Neural cell (in vitro differentiated cells): ENCODE measurements around the gene RAD51B. TPM values are rescaled to one million over a fixed set of nuclear protein-coding genes. Genes with fewer than 3 reads are reported as not detected.

Experiments used
- H2AFZ ChIP-seq: fragments of 200-600, 300-800 bp; sonication (generic), shearing (Covaris generic); 2 replicates; pipeline ENCODE4 v1.6.0; 2014; ENCODE audit warnings: low read depth, mild to moderate bottlenecking, antibody characterized with exemption, low read length, moderate library complexity
- H3F3A ChIP-seq: fragments of 200-600 bp; shearing (Covaris generic); 2 replicates; pipeline ENCODE4 v1.6.1; 2016; ENCODE audit warnings: mild to moderate bottlenecking, moderate library complexity, mixed read lengths, antibody characterized with exemption, low read length; ENCODE audit not compliant: insufficient read depth, poor library complexity, severe bottlenecking
- H3K27ac ChIP-seq: fragments of 200-600, 300-800 bp; sonication (generic), shearing (Covaris generic); 2 replicates; pipeline ENCODE4 v1.5.1; 2014; ENCODE audit warnings: mild to moderate bottlenecking, low read length, moderate library complexity
- H3K27me3 ChIP-seq: fragments of 300-800, 200-600 bp; sonication (generic), shearing (Covaris generic); 2 replicates; pipeline ENCODE4 v1.6.0; 2014; ENCODE audit warnings: mild to moderate bottlenecking, low read depth, low read length, moderate library complexity; ENCODE audit not compliant: insufficient read depth
- H3K36me3 ChIP-seq: fragments of 300-800, 200-600 bp; sonication (generic), shearing (Covaris generic); 2 replicates; pipeline ENCODE4 v1.5.1; 2014; ENCODE audit warnings: mild to moderate bottlenecking, antibody characterized with exemption, low read length, moderate library complexity; ENCODE audit not compliant: insufficient read depth
- H3K4me2 ChIP-seq: fragments of 300-800, 200-600 bp; sonication (generic), shearing (Covaris generic); 2 replicates; pipeline ENCODE4 v1.6.0; 2014; ENCODE audit warnings: mild to moderate bottlenecking, low read length
- H3K4me3 ChIP-seq: fragments of 300-800, 200-600 bp; sonication (generic), shearing (Covaris generic); 2 replicates; pipeline ENCODE4 v1.5.1; 2014; ENCODE audit warnings: mild to moderate bottlenecking, low read length, moderate library complexity
- H3K79me2 ChIP-seq: fragments of 200-600 bp; shearing (Covaris generic); replicated peaks from 2 replicates; pipeline ENCODE4 v1.6.0; 2014; ENCODE audit warnings: mild to moderate bottlenecking, low read length, moderate library complexity; ENCODE audit not compliant: insufficient read depth
- H3K9ac ChIP-seq: fragments of 300-800, 200-600 bp; sonication (generic), shearing (Covaris generic); 2 replicates; pipeline ENCODE4 v1.6.1; 2016; ENCODE audit warnings: mild to moderate bottlenecking, low read length, mixed read lengths
- H3K9me2 ChIP-seq: fragments of 200-600 bp; shearing (Covaris generic); 2 replicates; pipeline ENCODE4 v1.6.1; 2016; ENCODE audit warnings: mild to moderate bottlenecking, low read length, mixed read lengths; ENCODE audit not compliant: insufficient read depth
- H3K9me3 ChIP-seq: fragments of 200-600, 300-800 bp; sonication (generic), shearing (Covaris generic); 2 replicates; pipeline ENCODE4 v1.6.1; 2016; ENCODE audit warnings: mild to moderate bottlenecking, mixed run types, low read length, moderate library complexity, mixed read lengths
- H4K20me1 ChIP-seq: fragments of 200-600 bp; shearing (Covaris generic); 2 replicates; pipeline ENCODE4 v1.6.1; 2016; ENCODE audit warnings: mild to moderate bottlenecking, mixed run types; ENCODE audit not compliant: insufficient read depth
- CTCF ChIP-seq: fragments of 450-650 bp; IDR thresholded peaks from 2 replicates; pipeline ENCODE4 v1.5.1; 2014; ENCODE audit warnings: antibody characterized with exemption, mild to moderate bottlenecking, moderate library complexity; ENCODE audit not compliant: poor library complexity, severe bottlenecking
- EP300 ChIP-seq: fragments of 450-650 bp; conservative IDR thresholded peaks from 2 replicates; pipeline ENCODE4 v1.6.1; 2014; ENCODE audit warnings: antibody characterized with exemption, mild to moderate bottlenecking, moderate library complexity; ENCODE audit not compliant: poor library complexity, severe bottlenecking
- EZH2 ChIP-seq: fragments of 200-600, 300-800 bp; shearing (Covaris generic), sonication (generic); IDR thresholded peaks from 2 replicates; pipeline ENCODE4 v1.6.1; 2014; ENCODE audit warnings: antibody characterized with exemption, low read length, borderline replicate concordance, mild to moderate bottlenecking; ENCODE audit not compliant: insufficient read depth, poor library complexity, severe bottlenecking
- MXI1 ChIP-seq: fragments of 450-650 bp; conservative IDR thresholded peaks from 2 replicates; pipeline ENCODE4 v1.6.1; 2014; ENCODE audit warnings: antibody characterized with exemption, mild to moderate bottlenecking; ENCODE audit not compliant: poor library complexity, severe bottlenecking
- POLR2AphosphoS5 ChIP-seq: IDR thresholded peaks from 2 replicates; pipeline ENCODE4 v1.6.1; 2012
- RAD21 ChIP-seq: fragments of 450-650 bp; conservative IDR thresholded peaks from 2 replicates; pipeline ENCODE4 v1.6.1; 2014; ENCODE audit warnings: antibody characterized with exemption, mild to moderate bottlenecking, moderate library complexity
- REST ChIP-seq: IDR thresholded peaks from 2 replicates; pipeline ENCODE4 v1.6.1; 2012; ENCODE audit warnings: borderline replicate concordance
- SMC3 ChIP-seq: fragments of 450-650 bp; conservative IDR thresholded peaks from 2 replicates; pipeline ENCODE4 v1.6.1; 2014; ENCODE audit warnings: antibody characterized with exemption, mild to moderate bottlenecking, moderate library complexity; ENCODE audit not compliant: poor library complexity
- TAF1 ChIP-seq: IDR thresholded peaks from 2 replicates; pipeline ENCODE4 v1.6.1; 2012; ENCODE audit warnings: low read depth
- polyA plus RNA-seq: library from polyadenylated mRNA; depleted of rRNA; stranded (reverse); fragments of >200 nt; gene quantifications from 2 replicates; pipeline ENCODE4 v1.2.3, GENCODE V29; 2014

The RAD51B gene
- polyA plus RNA-seq, 1 donor from 2014 or later = 3.1 TPM

GRCh38 chr14:68246074-68246785 is 426.7 kb downstream of the RAD51B start:
- Histone ChIP-seq H3K27ac (no peak overlapping the region), H3K9me2 (no peaks in the 10 kb centered on the region), H3K79me2 (no peaks in the 10 kb centered on the region), H3K27me3 (no peaks in the 10 kb centered on the region), H3K9ac (no peak overlapping the region), H3K4me3 (no peak overlapping the region), H3K4me2 (no peak overlapping the region), H4K20me1 (no peaks in the 10 kb centered on the region), H3K36me3 (no peaks in the 10 kb centered on the region), H2AFZ (no peak overlapping the region), H3K9me3 (no peaks in the 10 kb centered on the region), H3F3A (no peaks in the 10 kb centered on the region)
- no peak for TF ChIP-seq POLR2AphosphoS5
- TF ChIP-seq EP300 = no peak
- no peak for TF ChIP-seq TAF1
- no peak for TF ChIP-seq CTCF
- TF ChIP-seq MXI1 = no peak

GRCh38 chr14:68246786-68247105 is 427.2 kb downstream of the RAD51B start:
- H4K20me1 ChIP-seq = no peaks in the 10 kb centered on the region
- no peaks in the 10 kb centered on the region for H3K27me3 ChIP-seq
- H3K79me2 ChIP-seq = no peaks in the 10 kb centered on the region
- no peak overlapping the region for H3K4me3 ChIP-seq
- H3K9me3 ChIP-seq = no peaks in the 10 kb centered on the region
- no peak overlapping the region for H3K9ac ChIP-seq
- no peaks in the 10 kb centered on the region for H3K36me3 ChIP-seq
- H3K9me2 ChIP-seq = no peaks in the 10 kb centered on the region
- no peak for TF ChIP-seq EZH2
- no peak for TF ChIP-seq SMC3
- no peak for TF ChIP-seq REST
- no peak for TF ChIP-seq POLR2AphosphoS5
- TF ChIP-seq TAF1 = no peak
- no peak for TF ChIP-seq EP300
- TF ChIP-seq RAD21 = no peak
- no peak for TF ChIP-seq MXI1
- TF ChIP-seq CTCF = no peak
- H3K4me2 ChIP-seq = no peak overlapping the region
- no peak overlapping the region for H3K27ac ChIP-seq
- no peak overlapping the region for H2AFZ ChIP-seq
- H3F3A ChIP-seq = no peaks in the 10 kb centered on the region
